GM23338 (cell line): Measurements from ENCODE around the gene SLC19A1.

Experiments used
- CTCF ChIP-seq, 2 experiments: fragments of 200-600 bp in 1 of 2; sonication (generic) in 1 of 2; conservative IDR thresholded peaks; 2 replicates each; pipeline versions ENCODE4 v1.5.1 to v1.6.1; 2016 to 2017; ENCODE audit warnings: antibody characterized with exemption in 2 of 2, low read depth in 2 of 2, mild to moderate bottlenecking in 2 of 2, moderate library complexity in 1 of 2
- EZH2 ChIP-seq: fragments of 200-600 bp; sonication (generic); IDR thresholded peaks from one replicate; pipeline ENCODE4 v1.8.0; 2017; ENCODE audit warnings: antibody characterized with exemption, mild to moderate bottlenecking, low read depth; ENCODE audit not compliant: unreplicated experiment
- POLR2AphosphoS5 ChIP-seq: IDR thresholded peaks from 2 replicates; pipeline ENCODE4 v1.6.1; 2016; ENCODE audit warnings: antibody characterized with exemption, low read depth
- TF ChIP-seq, protein P1 (sequence below): IDR thresholded peaks from one replicate; pipeline ENCODE4 v1.6.1; 2018; ENCODE audit warnings: antibody characterized with exemption; ENCODE audit not compliant: unreplicated experiment

DNA sequence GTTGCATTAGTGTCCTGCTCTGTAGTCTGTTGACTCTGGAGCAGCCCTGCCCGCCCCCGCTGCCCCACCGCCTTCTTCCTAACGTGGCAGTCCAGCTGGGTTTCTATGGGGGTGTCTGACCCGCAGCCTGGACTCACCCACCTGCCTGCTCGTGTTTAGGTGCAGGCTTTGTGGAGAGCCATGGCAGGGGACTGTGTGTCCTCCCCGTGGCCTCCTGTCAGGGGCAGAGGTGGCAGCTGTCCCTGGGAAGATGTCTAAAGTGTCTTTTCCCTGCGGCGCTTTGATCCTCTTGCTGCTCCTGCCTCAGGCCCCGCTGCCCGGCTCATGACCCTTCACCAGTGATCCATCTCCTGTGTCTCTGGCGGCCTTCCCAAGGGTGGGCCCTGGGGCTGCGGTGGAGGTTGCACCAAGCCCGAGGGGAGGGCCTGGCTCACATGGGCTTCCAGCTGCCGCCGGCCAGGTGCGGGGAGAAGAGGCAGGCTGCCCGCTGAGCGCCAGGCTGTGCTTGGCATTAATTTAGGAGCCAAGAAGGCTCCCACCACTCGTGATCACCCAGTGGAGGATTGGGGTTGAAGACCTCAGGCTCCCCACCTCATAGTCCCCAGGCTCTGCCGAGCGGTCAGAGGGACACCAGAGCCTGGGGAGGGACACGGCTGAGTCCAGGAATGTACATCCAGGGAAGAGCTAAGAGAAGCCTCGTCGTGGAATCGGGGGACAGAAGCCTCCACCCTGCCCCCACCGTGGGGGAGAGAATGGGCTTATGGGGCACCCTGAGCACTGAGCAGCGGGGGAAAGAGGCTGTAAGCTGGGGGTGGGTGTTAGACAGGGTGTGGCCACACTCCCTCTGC lies 93.2 kb downstream of the SLC19A1 start:
- no peak for TF ChIP-seq POLR2AphosphoS5
- no peak for TF ChIP-seq CTCF (conservative IDR thresholded peaks at IDR 0.05; ENCODE audit: low read depth in 2 of 2)
- TF ChIP-seq, protein P1, sequence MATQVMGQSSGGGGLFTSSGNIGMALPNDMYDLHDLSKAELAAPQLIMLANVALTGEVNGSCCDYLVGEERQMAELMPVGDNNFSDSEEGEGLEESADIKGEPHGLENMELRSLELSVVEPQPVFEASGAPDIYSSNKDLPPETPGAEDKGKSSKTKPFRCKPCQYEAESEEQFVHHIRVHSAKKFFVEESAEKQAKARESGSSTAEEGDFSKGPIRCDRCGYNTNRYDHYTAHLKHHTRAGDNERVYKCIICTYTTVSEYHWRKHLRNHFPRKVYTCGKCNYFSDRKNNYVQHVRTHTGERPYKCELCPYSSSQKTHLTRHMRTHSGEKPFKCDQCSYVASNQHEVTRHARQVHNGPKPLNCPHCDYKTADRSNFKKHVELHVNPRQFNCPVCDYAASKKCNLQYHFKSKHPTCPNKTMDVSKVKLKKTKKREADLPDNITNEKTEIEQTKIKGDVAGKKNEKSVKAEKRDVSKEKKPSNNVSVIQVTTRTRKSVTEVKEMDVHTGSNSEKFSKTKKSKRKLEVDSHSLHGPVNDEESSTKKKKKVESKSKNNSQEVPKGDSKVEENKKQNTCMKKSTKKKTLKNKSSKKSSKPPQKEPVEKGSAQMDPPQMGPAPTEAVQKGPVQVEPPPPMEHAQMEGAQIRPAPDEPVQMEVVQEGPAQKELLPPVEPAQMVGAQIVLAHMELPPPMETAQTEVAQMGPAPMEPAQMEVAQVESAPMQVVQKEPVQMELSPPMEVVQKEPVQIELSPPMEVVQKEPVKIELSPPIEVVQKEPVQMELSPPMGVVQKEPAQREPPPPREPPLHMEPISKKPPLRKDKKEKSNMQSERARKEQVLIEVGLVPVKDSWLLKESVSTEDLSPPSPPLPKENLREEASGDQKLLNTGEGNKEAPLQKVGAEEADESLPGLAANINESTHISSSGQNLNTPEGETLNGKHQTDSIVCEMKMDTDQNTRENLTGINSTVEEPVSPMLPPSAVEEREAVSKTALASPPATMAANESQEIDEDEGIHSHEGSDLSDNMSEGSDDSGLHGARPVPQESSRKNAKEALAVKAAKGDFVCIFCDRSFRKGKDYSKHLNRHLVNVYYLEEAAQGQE = no peak
- TF ChIP-seq EZH2 = no peak
